ENCODE measurements around the gene LRRC52.

DNA sequence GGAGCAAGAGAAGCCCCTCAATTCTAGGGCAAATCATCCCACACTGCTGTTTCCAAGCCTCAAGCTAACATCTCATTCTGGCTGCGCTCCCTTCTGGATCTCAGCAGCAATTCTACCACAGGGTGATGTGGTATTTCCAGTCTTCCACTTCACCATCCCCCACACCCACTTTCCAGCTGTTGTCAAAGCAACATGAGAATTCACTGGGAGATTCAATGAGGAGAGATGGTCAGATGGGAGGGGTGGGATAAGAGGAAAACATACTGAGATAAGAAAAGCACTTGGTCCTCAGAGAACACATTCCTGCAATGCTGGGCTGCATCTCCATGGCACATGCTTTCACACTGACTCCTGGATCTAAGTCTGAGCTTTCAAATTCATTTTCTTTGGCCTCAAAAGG lies 47.3 kb upstream of the LRRC52 start:
- TF ChIP-seq POLR2A (IDR thresholded peaks at IDR 0.05): no peak
- TF ChIP-seq, protein P1, sequence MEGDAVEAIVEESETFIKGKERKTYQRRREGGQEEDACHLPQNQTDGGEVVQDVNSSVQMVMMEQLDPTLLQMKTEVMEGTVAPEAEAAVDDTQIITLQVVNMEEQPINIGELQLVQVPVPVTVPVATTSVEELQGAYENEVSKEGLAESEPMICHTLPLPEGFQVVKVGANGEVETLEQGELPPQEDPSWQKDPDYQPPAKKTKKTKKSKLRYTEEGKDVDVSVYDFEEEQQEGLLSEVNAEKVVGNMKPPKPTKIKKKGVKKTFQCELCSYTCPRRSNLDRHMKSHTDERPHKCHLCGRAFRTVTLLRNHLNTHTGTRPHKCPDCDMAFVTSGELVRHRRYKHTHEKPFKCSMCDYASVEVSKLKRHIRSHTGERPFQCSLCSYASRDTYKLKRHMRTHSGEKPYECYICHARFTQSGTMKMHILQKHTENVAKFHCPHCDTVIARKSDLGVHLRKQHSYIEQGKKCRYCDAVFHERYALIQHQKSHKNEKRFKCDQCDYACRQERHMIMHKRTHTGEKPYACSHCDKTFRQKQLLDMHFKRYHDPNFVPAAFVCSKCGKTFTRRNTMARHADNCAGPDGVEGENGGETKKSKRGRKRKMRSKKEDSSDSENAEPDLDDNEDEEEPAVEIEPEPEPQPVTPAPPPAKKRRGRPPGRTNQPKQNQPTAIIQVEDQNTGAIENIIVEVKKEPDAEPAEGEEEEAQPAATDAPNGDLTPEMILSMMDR (IDR thresholded peaks at IDR 0.05): no peak
- TF ChIP-seq EP300 (IDR thresholded peaks at IDR 0.05): no peak

All from gastroesophageal sphincter (tissue), 3 donors.